Measurements from ENCODE around the gene FAM161B.

DNA sequence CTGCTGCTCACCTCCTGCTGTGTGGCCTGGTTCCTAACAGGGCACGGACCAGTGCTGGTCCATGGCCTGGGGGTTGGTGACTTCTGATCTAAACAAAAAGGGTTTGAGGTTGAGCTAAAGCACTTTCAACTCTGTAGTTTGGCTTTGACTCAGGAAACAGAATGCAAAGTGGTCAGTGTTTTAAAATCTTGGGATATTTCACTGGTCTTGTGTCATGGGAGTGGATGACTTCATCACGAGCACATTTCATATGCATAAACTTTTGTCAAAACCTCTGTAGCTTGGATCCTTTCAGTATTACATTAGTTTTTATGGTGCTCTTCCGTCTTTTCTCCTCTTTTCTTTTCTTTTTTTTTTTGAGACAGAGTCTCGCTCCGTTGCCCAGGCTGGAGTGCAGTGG, 25.6 kb downstream of the FAM161B start:
- no peak for TF ChIP-seq CTCF (IDR thresholded peaks at IDR 0.05)
- TF ChIP-seq, protein P1, sequence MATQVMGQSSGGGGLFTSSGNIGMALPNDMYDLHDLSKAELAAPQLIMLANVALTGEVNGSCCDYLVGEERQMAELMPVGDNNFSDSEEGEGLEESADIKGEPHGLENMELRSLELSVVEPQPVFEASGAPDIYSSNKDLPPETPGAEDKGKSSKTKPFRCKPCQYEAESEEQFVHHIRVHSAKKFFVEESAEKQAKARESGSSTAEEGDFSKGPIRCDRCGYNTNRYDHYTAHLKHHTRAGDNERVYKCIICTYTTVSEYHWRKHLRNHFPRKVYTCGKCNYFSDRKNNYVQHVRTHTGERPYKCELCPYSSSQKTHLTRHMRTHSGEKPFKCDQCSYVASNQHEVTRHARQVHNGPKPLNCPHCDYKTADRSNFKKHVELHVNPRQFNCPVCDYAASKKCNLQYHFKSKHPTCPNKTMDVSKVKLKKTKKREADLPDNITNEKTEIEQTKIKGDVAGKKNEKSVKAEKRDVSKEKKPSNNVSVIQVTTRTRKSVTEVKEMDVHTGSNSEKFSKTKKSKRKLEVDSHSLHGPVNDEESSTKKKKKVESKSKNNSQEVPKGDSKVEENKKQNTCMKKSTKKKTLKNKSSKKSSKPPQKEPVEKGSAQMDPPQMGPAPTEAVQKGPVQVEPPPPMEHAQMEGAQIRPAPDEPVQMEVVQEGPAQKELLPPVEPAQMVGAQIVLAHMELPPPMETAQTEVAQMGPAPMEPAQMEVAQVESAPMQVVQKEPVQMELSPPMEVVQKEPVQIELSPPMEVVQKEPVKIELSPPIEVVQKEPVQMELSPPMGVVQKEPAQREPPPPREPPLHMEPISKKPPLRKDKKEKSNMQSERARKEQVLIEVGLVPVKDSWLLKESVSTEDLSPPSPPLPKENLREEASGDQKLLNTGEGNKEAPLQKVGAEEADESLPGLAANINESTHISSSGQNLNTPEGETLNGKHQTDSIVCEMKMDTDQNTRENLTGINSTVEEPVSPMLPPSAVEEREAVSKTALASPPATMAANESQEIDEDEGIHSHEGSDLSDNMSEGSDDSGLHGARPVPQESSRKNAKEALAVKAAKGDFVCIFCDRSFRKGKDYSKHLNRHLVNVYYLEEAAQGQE (IDR thresholded peaks at IDR 0.05; ENCODE audit: insufficient read depth in 1 of 2, low read depth in 2 of 2, low read length in 1 of 2), result no peak
